Stimulated activated CD8-positive, alpha-beta memory T cell treated with anti-CD3 and anti-CD28 coated beads, Interleukin-2, amount 100 ng/mL, for 48 hours (primary cell): ENCODE results near the gene GLYATL1B.
"Not testable (repeated sequence)": the region's sequence is repeated elsewhere in the genome, so short reads cannot be mapped to it uniquely, and the experiment has no call there.

Experiments used
- DNase-seq, 2 donors: peaks; one replicate each; pipeline ENCODE4 v3.0.0-alpha.2; 2020; ENCODE audit warnings: low read depth in 2 of 2

Gene GLYATL1B, protein sequence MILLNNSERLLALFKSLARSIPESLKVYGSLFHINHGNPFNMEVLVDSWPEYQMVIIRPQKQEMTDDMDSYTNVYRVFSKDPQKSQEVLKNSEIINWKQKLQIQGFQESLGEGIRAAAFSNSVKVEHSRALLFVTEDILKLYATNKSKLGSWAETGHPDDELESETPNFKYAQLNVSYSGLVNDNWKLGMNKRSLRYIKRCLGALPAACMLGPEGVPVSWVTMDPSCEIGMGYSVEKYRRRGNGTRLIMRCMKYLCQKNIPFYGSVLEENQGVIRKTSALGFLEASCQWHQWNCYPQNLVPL

DNA sequence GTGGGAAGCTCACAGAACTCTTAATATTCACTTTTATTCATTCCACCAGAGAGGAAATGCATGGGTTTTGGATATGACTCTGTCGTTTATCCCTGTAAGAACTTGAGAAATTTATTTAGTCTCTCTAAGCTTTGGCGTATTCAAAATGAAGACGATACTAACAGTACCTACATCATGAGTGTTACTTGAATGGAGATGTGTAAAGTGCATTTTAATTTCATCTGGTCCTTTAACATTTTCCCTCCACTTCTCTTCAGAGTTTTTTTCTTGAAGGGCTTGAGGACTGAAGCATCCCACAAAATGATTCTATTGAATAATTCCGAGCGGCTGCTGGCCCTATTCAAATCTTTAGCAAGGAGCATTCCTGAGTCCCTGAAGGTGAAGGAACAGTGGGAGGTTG lies at the start of gene GLYATL1B:
GLYATL1B (plus strand) TSS at position 301 of the 400 bp plus-strand sequence; CDS start at position 301, 0 bp downstream.
- not testable (repeated sequence) for DNase-seq

DNA sequence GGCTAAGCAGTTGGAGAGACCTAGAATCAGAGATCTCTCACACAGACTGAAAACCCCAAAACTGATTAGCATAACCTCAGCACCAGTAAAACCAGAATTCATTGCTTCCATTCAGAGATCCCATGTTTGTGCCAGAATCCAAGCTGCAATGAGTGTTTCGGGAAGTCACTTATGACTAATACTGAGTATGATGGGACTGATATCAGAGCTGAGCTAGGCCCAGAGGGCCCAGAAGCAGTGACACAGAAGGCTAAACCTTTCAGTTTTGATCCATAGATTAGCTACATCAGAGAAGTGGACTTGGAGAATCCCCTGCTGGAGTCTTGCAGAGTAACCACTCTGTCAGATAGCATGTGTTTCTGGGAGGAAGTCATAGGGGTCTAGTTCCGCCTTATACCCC lies 49.6 kb upstream of the GLYATL1B start:
- DNase-seq: not testable (repeated sequence)

DNA sequence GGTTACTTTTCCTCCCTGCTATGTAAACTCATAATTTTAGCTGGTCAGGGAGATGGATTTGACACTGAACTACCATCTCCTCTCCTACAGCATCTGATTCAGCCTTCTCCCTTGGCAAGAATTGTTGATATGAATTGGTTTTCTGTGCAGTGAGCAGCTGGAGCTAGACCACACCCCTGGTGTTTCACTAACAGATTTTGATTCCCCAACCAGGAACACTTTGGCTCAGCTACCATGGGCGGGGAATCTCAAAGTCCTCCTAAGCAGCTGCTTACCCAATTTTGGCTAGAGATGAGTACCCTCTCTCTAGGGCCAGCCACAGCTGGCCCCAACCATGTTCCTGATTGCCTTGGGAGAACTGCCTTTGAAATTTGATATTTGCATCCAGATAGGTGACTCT lies 48.7 kb upstream of the GLYATL1B start:
- DNase-seq: not testable (repeated sequence)

DNA sequence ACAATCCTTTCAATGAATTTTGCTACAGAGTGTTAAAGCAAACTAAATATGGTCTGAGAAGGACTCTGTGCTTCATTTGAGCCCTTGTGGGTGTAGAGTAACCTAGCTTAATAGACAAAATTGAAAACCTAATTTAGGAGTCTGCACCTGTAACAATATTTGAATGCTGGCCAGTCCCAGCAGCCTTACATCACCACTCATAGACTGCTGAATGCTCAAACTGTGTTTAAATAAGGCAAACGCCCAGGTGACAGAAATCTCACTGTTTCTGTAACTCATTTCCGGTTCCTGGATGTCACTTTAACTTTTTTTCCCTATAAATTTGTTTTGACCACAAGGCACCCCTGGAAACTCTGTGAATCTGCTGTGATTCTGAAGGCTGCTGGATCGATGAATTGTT lies 45.5 kb upstream of the GLYATL1B start:
- no peak for DNase-seq

DNA sequence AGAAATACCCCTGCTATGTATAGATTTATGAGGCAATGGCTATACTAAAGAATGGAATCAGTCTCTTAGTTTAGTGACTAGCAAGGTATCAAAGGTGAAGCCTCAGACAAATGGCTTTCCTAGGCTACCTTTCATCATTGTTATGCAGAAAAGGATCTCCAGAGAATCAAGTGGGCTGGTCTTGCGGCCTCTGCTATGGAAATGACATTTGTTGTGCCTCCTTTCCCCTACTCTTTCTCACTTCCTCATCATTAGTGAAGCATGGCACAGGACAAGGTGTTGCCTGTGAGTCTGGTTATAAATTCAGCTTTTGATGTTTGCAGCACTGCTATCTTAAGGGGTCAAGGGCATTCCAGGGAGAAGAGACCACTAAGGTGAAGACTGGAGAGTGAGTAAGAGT lies 34.7 kb upstream of the GLYATL1B start:
- not testable (repeated sequence) for DNase-seq

DNA sequence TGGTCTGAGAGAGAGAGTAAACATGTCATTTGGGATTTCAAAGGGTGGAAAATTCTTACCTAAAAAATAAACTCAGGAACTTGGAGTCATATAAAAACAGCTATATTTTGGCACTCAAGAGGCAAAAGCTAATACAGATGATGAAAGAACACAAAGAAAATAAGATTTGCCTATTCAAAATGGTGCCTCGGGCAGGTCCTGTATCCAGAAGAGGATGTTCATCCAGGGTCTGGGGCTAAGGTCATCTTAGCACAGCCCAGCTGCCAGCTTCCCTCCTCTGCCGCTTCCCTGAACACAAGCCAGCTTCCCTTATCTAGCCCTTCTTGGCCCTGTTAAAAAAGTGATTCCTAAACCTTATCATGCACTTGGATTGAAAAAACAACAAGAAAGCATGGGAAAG lies 33.8 kb upstream of the GLYATL1B start:
- not testable (repeated sequence) for DNase-seq

DNA sequence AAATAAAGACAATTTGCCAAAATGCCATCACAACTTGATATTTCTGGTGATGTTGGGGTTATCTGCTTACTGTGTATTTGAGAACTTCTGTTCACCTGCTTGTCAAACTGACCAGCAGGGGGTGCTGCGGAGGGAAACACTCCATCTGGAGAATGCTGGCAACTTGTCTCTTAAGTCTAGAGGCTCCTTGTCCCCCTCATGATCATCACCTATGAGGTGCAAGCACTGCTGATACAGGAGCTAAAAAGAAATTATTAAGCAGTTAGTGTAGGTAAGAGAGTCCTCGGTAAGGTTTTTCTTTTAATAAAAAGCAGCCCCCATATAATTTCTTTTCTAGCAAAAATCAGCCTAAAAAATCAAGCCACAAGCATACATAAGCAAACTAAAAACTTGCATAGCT lies 32.7 kb upstream of the GLYATL1B start:
- DNase-seq: peak; percentile 60 to 66

DNA sequence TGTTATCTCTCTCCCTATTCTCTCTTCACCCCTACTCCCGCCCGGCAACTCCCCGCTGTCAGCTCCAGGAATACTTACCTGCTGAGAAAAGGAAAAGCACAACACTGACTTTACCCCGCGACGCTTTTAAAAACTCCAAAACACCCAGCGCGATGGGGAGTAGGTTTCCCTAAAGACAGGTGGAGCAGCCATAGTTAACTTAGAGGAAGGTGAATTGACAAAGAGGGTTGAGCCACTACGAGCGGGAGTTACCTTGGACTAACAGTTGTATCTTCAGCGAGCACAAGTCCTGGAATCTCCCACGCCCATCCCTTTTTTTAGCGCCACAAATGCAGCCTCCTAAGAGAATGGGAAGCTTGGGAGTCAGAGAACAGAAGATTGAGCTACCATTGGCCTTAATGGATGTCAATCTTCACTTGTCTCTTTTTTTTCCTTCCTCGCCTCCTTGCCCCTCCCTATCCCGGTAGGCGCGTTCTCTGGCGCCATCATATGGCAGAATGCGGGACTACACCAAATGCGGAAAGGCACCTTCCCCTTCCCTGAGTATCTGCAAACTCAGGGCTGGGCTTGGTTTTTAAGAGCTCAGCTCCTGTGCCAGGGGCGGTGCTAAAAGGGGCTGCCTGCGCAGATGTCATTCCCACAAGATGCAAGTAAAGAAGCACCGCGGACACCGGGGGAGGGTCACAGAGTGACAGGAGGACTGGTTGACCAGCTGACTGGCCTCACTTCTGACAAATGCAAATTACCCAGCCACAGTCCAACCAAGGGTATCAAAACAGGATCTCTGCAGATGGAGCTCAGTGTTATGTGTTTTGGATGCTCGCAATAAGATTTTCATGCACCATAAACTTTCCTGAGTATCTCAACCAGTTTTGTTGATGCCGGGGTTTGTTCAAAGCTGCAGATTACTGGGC lies 27.7 kb upstream of the GLYATL1B start:
- peak; percentile 68 to 83 for DNase-seq

DNA sequence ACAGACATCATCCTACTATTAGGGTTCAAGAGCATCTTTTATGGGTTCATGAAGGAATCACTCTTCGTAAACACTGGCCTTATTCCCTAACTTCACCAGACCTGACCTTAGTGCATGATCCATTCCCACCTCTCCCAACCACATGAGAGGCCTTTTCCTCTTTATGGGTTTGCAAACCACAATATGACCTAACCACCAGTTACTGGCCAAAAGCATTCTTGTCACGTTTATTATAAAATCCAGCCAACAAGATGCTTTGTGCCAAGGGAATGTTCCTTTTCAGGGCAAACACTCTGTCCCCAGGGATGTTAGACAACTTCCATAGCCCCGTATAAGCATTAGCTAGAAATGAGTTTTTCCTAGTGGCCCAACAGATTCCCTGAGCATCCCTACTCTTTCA lies 26.0 kb upstream of the GLYATL1B start:
- DNase-seq: not testable (repeated sequence)

DNA sequence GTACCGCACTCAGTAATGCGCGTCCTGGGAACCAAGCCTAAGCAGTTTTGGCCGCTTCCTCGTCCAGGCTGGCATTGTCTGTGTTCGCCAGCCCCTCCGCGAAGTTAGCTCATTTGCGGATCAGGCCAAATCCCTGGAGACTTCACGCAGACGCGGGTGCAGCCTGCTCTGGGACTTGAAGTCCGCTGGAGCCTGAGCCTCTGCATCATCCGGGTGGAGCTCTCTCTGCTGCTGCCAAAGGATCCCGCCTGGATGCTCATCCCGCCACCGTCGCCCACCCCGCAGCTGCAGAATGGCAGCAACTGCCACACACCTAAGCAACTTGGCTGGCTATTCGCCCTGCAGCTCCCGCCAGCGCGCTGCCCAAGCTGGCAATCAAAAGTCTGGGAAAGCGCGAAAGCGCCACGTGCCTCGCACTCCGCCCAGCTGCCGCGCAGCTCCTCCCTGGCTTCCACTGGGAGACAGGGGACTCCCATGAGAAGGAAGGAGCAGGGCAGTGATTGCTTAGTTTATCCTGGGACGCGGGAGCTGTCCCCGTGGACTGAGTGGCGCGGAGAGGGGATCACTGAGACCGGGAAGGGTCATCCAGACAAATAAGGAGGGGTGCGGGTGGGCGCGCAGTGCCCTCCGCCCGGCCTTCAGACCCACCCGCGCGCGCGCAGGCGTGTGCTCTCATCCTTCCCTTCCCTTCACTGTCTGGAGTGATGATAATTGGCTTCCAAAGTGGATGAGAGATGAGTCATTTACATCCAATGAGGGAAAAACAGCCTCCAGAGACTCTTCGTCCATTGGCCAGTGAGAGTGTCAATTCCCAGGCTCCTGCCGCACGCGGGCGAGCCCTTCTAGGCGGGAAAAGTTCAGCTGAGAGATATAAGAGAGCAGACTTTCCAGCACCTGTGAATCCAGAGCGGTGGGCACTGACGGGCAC lies 23.2 kb upstream of the GLYATL1B start:
- DNase-seq: no peak

DNA sequence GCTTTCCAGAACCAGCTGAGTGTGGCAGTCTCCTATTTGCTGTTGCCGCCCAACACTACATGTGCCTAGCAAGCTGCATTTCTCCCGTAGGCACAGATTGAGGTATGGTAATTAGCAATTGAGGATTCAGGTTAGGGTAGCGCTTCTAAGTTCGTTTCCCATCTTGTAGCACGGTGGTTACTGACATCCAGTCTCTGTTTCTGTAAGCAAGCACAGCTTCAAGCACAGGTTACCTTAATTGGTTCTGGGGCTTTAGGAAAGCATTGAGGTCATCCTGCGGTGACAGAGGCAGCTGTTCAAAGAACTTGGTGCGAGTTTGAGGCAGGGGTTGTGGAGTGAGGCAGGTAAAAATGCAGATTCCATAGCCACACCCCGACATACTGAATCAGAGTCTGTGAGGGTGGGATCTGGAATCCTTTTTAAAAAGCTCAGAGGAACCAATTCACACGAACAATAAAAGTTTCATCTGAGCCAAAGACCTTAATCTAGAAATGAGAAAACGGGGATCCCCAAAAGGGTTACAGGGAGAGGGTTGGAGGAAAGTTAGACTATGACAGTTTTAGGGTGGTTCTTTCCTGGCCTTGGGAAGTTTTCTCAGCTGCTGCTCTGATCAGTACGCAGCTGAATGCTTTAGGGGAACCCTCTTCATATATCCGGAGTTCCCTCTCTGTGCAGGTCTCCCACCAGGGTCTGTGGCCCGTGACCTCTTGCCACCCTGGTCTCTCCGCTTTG lies 21.9 kb upstream of the GLYATL1B start:
- not testable (repeated sequence) for DNase-seq

DNA sequence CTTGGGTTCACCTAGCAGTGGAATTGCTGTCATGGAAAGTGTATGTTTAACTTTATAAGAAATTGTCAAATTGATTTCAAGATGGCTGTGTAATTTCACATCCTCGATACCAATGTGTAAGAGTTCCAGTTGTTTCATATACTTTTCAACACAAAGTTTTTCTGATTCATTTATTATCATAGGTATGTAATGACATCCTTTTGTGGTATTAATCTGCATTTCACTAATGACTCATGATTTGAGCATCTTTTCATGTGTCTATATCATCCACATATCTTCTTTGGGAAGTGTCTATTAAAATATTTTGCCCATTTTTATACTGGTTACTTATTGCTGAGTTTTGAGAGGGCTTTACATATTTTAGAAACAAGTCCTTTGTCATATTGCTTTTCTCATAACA lies 17.0 kb upstream of the GLYATL1B start:
- DNase-seq: no peak

DNA sequence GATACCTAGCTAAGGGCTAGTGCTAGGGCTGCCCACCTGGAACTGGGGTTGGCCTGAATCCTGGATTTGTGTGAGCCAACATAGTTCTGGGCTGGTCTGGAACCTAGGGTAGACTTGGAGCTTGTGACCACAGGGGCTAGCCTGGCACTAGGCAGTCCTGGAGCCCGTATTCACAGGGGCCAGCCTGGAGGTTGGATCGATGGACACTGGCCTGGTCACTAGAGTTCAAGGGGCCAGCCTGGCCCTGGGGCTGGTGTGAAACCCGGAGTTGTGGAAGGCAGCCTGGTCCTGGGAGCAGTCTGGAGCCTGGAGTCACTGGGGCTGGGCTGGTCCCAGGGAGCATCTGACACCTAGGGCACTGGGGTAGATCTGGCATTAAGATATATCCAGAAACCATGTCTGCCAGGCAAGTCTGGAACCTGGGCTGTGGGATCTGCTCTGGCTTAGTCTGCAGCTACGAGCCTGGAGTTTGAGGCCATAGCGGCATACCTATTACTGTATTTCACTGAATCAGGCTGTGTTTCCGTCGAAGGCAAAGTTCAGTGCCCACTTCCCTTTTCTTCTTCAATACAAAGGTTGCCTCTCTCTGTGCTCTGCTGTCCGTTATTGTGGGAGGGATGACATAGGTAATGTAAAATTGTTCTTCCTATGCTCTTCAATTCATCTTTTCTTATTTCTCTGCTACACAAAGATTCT lies 9.1 kb upstream of the GLYATL1B start:
- DNase-seq: no peak

DNA sequence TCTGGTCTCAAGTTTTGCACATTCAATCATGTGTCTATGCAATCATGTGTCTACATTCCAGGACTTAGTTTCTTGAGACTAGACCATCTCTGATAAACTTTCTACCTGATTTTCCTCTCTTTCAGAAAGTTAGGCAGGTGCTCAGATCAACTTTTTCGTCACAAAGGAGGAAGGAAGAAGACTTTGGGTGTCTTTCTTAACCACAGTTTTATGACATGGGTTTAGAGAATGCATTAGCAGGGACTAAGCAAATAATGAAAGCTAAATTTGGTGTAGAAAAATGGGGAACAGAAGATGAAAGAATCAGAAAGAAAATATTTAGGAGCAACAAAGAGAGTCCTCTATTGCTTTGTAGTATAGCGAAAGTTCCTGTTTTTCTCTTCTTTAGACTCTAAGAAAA lies 7.7 kb upstream of the GLYATL1B start:
- no peak for DNase-seq

DNA sequence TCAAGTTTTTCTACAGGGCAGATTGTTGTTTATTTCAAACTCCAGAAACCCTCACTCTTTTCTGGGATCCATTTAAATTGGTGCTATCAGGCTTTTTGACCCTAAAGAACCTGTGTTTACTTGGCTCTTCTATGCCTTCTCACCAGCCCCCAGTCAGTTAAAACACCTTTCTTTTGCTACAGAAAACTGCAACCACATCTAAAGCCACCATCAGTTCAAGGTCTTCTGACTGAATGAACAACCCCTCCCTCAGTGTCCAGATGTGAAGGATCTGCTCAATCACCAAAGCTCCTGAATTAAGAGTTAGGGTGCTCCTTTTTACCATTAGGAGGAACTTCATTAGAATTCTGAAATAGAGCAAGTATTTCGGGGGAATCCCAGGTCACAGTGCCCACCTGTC lies 7.0 kb upstream of the GLYATL1B start:
- DNase-seq: no peak

DNA sequence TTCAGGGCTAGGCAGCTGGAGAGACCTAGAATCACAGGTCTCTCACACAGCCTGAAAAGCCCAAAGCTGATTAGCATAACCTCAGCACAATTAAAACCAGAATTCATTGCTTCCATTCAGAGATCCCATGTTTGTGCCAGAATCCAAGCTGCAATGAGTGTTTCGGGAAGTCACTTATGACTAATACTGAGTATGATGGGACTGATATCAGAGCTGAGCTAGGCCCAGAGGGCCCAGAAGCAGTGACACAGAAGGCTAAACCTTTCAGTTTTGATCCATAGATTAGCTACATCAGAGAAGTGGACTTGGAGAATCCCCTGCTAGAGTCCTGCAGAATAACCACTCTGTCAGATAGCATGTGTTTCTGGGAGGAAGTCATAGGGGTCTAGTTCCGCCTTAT lies 5.7 kb upstream of the GLYATL1B start:
- not testable (repeated sequence) for DNase-seq

DNA sequence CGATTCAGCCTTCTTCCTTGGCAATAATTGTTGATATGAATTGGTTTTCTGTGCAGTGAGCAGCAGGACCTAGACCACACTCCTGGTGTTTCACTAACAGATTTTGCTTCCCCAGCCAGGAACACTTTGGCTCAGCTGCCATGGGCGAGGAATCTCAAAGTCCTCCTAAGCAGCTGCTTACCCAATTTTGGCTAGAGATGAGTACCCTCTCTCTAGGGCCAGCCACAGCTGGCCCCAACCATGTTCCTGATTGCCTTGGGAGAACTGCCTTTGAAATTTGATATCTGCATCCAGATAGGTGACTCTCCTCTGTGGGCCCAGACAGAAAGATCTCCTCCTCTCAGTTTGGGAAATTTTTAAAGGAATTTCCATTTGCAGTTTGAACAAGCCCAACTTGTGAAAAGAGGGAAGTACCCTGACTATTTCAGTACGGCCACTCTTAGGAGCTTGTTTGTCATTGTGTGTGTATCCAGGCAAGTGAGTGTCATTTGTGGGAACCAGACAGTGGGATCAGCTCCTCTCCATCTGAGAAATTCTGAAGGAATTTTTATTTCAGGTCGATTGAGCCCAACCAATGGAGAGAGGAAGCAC lies 4.6 kb upstream of the GLYATL1B start:
- not testable (repeated sequence) for DNase-seq

DNA sequence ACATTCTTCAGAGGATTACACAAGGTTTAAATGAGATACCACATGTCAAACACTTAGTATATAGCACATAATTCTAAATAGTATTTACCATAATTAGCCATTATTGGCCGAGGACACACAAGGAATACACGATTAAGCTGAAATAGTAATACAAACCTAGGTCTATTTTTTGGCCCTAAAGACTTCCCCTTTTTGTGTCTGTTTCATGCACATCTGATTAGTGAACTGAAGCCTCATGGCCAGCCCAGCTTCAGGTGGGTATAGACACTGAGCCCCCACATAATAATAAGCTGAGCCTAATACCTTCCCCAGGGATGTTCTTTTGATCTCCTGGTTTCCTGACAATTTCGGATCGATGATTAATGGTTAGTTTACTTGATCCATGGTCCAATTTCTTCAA lies 2.1 kb downstream of the GLYATL1B start:
- no peak for DNase-seq

DNA sequence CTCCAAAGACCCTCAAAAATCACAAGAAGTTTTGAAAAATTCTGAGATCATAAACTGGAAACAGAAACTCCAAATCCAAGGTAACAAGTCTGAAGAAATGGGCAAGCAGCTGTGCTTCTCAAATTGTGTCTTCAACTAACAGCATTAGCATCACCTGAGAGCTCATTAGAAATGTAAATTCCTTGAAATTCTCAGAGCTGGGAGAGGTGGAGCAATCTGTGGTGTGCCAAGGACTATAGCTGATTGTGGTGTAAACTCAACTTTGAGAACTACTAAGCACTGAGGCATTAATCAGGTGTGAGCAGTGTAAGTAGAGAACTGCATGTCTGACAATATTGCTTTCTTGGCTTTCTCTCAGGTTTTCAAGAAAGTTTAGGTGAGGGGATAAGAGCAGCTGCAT lies 7.5 kb downstream of the GLYATL1B start:
- DNase-seq: not testable (repeated sequence)

DNA sequence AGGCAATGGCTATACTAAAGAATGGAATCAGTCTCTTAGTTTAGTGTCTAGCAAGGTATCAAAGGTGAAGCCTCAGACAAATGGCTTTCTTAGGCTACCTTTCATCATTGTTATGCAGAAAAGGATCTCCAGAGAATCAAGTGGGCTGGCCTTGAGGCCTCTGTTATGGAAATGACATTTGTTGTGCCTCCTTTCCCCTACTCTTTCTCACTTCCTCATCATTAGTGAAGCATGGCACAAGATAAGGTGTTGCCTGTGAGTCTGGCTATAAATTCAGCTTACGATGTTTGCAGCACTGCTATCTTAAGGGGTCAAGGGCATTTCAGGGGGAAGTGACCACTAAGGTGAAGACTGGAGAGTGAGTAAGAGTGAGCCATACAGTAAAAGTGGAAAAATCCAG lies 9.1 kb downstream of the GLYATL1B start:
- not testable (repeated sequence) for DNase-seq
